GM11168 (cell line): ENCODE measurements around the gene DLG3.

Source experiments
- in situ Hi-C: fragments of 300-500 bp; cut with MboI; formaldehyde crosslinking; loops from one replicate; pipeline ENCODE4 v1.12.0; 2022; ENCODE audit warnings: low sequenced_read_pairs; ENCODE audit not compliant: unreplicated experiment

DLG3 gene

DNA sequence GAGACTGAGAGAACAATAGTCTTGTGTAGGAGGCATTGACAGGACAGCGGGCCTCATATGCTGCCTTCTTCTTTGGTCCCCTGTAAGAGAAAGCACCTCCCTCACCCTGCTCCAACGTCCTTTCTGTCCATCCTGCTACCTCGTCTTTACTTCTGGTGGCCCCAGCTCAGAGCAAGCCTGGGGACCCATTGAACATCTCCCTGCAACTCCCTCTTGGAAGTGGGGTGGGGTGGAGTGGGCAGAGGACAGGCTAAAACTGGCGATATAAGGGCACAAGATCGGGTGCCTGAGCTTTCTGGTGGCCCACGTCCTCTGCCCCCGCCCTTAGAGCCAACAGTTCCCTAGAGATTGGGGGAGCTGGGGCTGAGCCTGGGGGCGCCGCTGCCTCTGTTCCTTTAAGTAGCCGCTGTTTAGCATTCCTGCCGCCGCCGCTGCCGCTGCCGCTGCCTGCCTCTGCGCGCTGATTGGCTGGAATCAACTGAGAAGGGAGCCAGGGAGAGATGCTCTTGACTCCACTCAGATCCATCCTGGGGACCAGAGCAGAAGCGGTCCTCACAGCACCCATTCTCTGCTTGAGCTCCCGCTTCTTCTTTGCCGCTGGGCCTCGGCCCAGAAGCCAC lies at the start of gene DLG3:
TSS of gene DLG3 (plus strand) at position 510 of the 620 bp plus-strand sequence. CDS start 367 bp downstream, outside the sequence.
- in situ Hi-C loops: no loop called here

DNA sequence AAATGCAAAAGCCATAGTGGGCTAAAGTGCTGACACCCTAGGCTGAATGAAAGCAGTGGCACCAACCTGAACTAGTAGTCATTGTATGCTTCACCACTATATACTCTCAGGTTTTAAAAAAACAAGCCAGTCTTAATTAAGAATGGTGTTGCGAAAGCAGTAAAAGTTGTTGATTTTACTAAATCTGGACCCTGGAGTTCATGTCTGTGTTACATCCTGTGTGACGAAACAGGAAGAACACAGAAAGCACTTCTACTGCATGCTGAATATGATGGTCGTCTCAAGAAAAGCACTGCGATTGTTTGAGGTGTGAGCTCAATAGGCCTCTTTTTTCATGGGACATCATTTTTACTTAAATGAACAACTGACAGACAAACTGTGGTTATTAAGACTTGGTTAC lies 45.7 kb upstream of the DLG3 start:
- in situ Hi-C loops: no loop called here

DNA sequence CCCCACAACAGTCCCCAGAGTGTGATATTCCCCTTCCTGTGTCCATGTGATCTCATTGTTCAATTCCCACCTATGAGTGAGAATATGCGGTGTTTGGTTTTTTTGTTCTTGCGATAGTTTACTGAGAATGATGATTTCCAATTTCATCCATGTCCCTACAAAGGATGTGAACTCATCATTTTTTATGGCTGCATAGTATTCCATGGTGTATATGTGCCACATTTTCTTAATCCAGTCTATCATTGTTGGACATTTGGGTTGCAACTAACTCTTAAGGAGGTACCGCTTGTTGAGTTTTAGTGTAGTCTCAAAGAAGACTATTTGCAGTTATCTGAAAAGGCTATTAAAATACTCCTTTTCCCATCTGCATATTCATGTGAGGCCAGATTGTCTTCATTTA lies 44.5 kb upstream of the DLG3 start:
- in situ Hi-C loops: loop anchor here (25.0 kb wide), 1 partner anchor 238 kb away; no protein-coding TSS in a partner anchor

DNA sequence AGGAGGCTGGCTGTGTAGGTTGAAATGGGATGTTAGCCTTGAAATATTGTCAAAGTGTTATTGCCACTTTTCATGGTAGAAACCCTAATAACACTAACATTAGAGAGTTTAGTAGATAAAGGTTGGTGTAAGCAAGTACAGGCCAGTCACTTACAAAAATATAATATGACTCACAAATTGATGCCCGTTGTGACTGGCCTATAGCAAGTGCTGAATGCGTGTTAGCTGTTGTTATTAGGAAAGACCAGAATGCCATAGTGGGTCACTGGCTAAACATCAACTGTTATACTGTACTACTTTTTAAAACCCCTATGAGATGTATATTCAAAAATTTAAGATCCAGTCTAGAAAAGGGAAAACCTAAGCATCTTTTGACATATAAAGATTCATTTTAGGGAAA lies 41.9 kb upstream of the DLG3 start:
- in situ Hi-C loops: loop anchor here (25.0 kb wide), 1 partner anchor 240 kb away; no protein-coding TSS in a partner anchor

DNA sequence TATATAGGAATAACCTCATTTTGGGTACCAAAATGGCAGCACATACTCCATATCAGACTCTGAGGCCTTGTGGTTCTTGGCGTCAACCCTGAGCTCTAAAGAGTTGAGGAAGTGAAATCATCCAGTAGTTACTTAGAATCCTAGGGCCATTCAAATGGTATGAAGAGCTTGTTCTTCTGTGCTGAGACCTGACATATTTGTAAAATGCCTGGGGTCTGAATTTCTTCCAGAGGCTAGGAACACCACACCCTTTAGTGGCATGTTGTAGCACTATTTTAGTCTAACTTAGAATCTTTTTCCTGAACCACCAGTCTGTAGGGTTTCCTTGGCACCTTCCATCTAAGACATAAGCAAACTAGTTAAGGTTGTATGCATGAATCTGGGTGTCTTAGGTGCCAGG lies 39.6 kb upstream of the DLG3 start:
- in situ Hi-C loops: loop anchor here (25.0 kb wide), 1 partner anchor 243 kb away; no protein-coding TSS in a partner anchor

DNA sequence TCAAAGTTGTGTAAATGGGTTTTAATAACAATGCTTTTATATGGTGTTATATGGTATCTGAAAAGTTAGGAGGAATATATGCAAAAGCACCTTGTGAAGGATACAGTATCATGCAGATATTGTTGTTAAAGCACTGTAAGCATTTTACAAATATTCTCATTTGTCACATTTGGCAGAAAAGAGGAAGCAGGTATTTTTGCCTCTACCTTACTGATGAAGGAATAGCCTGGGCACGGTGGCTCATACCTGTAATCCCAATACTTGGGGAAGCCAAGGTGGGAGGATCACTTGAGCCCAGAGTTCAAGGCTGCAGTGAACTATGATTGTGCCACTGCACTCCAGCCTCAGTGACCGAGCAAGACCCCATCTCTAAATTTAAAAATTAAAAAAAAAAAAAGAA lies 33.7 kb upstream of the DLG3 start:
- in situ Hi-C loops: loop anchor here (25.0 kb wide), 1 partner anchor 249 kb away; no protein-coding TSS in a partner anchor

DNA sequence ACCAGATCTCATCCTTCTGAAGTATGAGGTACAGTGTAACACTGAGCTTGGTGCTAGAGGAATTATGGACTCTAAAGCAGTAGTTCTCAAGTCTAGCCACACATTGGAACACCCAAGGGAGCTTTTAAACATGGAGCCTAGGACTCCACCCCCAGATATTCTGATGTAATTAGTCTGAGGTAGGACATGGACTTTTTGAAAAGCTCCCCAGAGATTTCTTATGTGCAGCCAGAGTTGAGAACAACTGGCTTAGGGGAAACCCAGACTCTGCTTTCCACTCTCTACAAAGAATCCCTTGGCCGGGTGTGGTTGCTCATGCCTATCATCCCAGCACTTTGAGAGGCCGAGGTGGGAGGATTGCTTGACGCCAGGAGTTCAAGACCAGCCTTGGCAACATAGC lies 33.2 kb upstream of the DLG3 start:
- in situ Hi-C loops: loop anchor here (25.0 kb wide), 1 partner anchor 249 kb away; no protein-coding TSS in a partner anchor

DNA sequence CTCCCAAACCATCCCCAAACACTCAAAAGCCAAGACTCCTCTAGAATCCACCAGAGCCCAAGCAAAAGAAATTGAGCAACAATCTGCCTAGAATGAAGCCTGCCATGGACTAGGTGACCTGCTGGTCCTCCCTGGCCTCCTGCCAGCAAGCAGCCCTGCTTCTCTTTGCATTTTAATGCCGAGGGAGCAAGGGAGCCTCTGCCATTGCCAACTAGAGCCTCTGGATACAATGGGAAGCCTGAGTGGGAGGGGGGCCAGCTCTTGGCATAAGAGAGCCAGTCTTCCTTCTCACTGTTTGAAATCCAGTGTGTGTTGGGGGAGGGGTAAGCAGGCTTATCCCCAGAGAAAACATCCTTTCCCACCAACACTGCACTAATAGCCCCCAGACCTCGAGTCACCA lies 23.0 kb upstream of the DLG3 start:
- in situ Hi-C loops: loop anchor here (25.0 kb wide), 1 partner anchor 259 kb away; no protein-coding TSS in a partner anchor

DNA sequence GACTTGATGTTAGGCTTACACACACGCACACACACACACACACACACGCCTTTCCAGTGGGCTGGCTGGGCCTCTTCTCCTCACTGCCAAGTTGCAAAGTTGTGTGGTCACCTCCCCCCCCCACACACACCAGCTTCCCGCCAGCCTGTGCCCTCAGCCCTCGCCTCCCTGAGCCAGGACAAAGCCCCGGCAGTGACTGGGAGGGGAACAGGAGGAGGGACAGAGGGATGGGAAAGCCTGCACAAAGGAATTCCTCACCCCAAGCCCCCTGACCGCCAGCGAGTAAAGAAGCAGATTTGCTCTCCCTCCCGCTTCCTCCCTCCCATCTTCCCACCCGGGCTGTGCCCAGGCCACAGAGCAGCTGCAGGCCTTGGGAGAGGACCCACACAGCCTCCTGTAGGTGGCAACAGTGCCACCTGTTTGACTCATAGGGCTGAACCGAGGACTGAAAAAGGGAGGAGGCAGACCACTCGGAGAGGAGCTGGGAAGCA lies 21.7 kb upstream of the DLG3 start, which contains the start of gene GDPD2:
TSS of gene GDPD2 (plus strand) at position 464 of the 491 bp plus-strand sequence. CDS start 1,671 bp downstream, outside the sequence.
- in situ Hi-C loops: loop anchor here (25.0 kb wide), 1 partner anchor 261 kb away; no protein-coding TSS in a partner anchor

DNA sequence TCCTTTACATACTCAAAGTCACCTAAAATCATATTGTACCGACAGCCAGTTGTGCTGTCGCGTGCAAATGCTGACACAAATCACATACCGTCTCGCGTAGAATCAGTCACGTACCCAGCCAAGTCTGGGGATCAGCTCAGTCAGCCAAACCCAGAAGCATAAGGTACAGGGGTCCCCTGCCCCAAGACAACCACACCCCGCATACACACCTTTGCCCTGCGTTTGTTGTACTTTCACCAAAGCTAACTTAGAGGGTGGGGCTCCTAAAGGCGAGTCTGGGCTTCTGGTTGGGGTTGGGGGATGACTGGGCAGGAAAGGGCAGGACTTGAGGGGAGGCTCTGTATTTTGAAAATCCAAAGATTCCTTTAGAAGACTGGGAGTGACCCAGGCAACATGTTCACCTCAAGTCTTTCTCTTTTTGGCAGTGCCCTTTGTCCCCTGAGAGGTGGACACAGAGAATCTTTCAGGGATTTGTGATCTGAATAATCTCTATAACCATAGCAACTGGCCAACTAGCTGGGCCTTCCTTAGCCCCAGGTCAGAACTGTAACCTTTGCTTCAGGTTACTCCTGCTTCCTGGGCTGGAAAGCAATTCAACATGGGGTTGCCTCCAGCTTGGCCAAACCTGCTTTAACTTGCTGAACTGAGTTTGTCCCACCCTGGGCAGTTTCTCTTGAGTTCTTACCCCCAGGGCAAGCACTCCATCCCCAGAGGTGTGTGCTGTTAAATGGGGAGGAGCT lies 20.5 kb upstream of the DLG3 start:
- in situ Hi-C loops: loop anchor here (25.0 kb wide), 1 partner anchor 262 kb away; no protein-coding TSS in a partner anchor

DNA sequence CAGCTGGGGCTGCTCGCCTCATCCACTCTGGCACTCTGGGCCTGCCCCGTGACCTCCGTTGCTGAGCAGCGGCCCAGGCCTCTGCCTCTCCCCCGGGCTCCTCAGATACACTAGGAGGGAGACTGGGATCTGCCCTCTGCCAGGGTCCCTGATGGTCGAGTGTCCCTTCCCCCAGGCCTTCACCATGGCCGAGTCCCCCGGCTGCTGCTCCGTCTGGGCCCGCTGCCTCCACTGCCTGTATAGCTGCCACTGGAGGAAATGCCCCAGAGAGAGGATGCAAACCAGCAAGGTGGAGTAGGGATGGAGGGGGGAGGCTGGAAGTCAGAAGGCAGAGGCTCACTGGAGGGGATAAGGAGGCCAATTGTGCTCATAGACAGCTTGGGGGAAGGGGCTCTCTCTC lies 19.8 kb upstream of the DLG3 start:
- in situ Hi-C loops: loop anchor here (25.0 kb wide), 1 partner anchor 262 kb away; no protein-coding TSS in a partner anchor

DNA sequence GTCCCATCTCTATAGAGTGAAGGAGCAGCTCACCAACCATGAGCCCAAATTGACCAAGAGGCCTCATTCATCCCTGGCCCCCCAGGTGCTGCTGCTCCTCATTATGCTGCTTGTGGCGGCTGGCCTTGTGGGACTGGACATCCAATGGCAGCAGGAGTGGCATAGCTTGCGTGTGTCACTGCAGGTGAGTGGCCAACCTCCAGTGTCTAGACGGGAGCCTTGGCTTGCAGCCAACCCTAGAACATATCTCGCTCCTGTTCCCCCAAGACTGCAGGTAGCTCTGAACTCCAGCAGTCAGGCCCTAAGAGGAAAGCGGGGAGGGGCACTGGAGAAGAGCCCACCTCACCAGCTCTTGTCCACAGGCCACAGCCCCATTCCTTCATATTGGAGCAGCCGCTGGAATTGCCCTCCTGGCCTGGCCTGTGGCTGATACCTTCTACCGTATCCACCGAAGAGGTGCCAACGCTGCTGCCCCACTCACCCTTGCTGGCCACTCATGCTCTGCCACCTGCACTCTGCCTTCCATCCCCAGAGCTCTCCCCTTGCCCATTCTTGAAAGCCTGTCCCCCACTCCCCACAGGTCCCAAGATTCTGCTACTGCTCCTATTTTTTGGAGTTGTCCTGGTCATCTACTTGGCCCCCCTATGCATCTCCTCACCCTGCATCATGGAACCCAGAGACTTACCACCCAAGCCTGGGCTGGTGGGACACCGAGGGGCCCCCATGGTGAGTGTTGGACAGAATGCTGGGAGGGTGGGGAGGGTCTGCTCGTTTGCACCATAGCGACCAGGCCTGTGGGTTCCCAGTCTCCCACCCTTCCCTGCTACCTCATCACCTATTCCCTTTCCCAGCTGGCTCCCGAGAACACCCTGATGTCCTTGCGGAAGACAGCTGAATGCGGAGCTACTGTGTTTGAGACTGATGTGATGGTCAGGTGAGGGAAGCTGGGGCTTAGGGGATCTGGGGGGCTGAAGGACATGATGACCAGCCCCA lies 18.1 kb upstream of the DLG3 start:
- in situ Hi-C loops: no loop called here

DNA sequence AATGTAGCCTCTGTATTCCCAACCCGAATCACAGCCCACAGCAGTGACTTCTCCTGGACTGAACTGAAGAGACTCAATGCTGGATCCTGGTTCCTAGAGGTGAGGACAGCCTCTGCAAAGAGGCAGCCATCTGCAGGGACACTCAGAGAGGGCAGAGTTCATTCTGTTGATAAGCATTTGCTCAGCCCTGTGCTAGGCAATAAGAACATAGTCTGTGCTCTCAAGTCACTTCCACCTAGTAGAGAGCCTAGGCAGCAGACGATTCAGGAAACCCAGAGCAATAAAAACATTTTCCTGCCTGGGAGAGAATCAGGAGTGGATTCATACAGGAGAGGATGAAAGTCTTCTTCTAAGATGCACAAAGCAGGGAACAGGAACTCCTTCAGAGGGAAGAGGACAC lies 17.3 kb upstream of the DLG3 start:
- in situ Hi-C loops: no loop called here

DNA sequence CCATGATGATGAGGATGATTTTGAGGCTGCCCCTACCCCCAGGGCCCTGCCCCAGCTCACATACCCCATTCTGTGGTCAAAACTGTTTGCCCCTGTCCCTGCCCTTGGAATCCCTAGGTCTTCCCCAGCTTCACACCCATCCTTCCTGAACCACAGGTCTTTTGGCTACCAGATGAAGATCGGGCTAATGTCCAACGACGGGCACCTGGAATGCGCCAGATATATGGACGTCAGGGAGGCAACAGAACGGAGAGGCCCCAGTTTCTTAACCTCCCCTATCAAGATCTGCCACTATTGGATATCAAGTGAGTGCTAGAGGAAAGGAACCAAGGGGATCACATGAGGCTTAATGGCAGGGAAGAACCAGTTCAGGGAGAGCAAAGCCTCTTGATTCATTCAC lies 14.9 kb upstream of the DLG3 start:
- in situ Hi-C loops: no loop called here

DNA sequence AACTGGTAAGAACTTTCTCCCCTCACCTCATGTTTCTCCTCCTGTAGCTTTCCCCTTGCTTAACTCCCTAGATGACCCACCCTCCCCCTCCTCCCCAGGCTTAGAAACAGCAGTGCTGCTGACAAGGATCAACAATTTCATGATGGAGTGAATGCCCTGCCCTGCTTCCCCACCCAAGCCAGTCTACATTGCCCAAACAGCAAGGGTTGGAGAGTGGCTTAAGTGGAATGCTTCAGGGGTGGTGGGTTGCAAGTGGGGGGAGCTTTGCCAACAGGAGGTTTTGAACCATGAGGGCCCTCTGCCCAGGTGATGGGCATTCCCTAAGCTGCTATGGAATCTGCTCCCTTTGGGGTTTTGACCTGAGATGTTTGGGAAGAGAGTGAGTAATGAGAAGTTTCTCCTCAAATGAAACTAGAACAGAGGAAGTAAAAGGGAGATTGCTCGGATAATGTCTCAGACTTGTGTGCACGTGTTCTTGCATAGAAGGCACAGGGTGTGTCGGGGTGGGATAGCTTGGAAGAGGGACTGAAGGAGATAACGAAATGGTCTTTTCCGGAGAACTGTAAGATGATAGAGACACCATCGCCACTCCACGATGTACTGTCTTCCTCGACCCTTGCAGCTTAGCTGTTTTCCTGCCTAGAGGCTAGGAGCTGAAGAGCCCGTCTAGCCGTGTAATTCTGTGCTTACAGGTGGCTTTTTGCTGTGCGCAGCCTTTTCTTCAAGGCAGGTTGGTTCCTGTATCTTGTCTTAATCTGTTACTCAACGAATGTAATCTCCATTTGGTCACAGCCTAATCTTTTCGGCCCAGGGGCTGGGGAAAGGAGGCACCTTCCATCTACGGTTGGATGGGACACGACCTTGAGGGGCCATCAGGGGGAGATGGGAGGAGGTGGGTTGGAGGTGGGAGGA lies 11.4 kb upstream of the DLG3 start:
- in situ Hi-C loops: no loop called here

DNA sequence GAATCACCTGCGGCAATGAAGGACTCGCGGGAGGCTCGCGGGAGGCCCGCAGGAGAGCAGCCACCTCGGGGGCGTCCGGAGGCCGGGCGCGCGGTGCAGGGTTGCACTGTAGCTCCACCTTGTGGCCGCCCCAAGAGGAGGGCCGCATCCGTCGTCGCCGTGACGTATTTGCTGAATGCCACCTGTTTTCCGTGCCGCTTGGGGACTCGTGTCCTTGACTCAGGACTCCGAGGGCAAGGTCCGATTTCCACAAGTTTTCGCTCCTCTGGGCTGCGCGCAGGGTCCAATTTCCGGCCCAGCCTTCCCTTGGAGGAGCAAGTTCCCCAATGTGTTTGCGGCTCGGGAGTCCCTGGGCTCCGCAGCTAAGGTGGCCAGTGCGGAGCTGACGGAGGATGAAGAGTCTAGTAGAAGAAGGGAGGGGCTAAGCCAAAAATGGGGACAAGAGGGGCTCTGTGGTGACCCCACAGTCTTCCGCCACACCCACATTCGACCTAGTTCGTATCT lies 10.7 kb upstream of the DLG3 start:
- in situ Hi-C loops: no loop called here

DNA sequence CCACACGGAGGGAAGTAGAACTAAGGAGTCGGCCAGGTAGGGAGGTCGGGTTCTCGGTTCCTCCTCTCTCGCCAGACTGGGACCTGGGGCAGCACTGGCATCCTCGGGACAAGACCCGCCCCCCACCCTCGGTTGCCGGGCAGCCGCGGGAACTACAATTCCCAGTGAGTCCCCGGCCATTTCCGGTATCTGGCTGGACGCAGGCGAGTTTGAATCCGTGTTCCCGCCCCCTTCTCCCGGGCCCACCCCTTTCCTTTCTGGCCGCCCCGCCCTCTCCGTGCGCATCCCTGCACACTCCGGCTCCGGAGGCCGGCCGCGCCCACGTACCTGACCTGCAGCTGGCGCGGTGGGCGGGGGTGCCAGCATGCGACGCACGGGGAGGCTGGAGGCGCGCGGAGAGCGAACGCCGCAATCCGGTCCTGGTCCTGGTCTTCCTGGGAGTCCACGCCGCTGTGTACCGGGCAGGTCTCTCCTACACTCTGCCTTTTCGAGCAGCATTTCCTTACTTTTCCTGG lies 10.2 kb upstream of the DLG3 start:
- in situ Hi-C loops: no loop called here

DNA sequence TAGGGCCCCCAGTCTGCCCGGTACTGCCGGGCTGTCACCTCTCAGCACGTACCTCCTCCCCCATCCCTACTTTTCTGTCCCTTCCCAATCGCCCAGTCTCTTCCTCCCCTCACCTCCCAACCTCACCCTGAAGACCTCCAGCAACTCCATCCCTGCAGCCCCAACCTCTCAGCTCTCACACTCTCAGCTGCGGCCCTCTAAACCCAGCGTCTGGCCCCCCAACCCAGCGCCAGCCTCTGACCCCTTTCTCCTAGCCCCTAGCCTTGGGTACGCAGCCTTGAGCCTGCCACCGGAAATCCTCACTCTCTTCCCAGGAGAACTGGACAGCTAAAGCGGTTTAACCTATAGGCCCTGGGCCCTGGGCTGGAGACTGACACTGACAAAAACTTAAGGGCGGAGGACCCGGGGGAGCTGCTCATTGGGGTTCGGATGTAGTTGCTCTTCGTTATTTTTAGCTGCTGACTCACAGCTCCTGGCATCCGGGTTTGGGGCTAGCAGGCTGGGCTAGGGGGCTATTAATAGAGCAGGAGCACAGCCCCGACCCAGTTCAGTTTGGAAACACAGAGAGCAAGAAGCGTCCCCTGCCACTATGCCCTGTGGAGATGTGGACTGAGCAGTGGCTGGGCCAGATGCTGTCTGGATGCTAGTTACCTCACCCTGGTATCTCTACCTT lies 9.6 kb upstream of the DLG3 start:
- in situ Hi-C loops: no loop called here
